Endodermal cell (in vitro differentiated cells): ENCODE measurements around the gene LMO7. TPM values are rescaled to one million over a fixed set of nuclear protein-coding genes. Genes with fewer than 3 reads are reported as not detected.
A peak's percentile ranks its signal among the peaks of the same experiment; 100 is the strongest.

Experiments
- DNase-seq: peaks from one replicate; pipeline ENCODE4 v3.0.0-alpha.2; 2017
- H3K27ac ChIP-seq: 2 replicates; pipeline ENCODE4 v1.5.1; 2013; ENCODE audit warnings: mild to moderate bottlenecking, low read depth, low read length, moderate library complexity
- H3K27me3 ChIP-seq: 2 replicates; pipeline ENCODE4 v1.6.1; 2013; ENCODE audit warnings: mild to moderate bottlenecking, low read length, moderate library complexity; ENCODE audit not compliant: insufficient read depth, control insufficient read depth, poor library complexity, severe bottlenecking
- H3K36me3 ChIP-seq: 2 replicates; pipeline ENCODE4 v1.7.0; 2013; ENCODE audit warnings: mild to moderate bottlenecking, low read length, moderate library complexity; ENCODE audit not compliant: control insufficient read depth, insufficient read depth
- H3K4me1 ChIP-seq: one replicate; pipeline ENCODE4 v1.7.0; 2013; ENCODE audit warnings: low read length; ENCODE audit not compliant: control insufficient read depth, insufficient read depth
- H3K4me3 ChIP-seq: 2 replicates; pipeline ENCODE4 v1.5.1; 2013; ENCODE audit warnings: mild to moderate bottlenecking, low read length, moderate library complexity
- H3K9ac ChIP-seq: 2 replicates; pipeline ENCODE4 v1.6.1; 2013; ENCODE audit warnings: mild to moderate bottlenecking, low read length, moderate library complexity; ENCODE audit not compliant: poor library complexity, severe bottlenecking; ENCODE audit errors: extremely low read depth
- H3K9me3 ChIP-seq: 2 replicates; pipeline ENCODE4 v1.6.1; 2013; ENCODE audit warnings: mild to moderate bottlenecking, low read length, moderate library complexity; ENCODE audit not compliant: control insufficient read depth
- H3K27ac Mint-ChIP-seq: 2 replicates; pipeline ENCODE4 v1.8.0; 2020; ENCODE audit warnings: mixed read lengths
- H3K27me3 Mint-ChIP-seq: 2 replicates; pipeline ENCODE4 v1.8.0; 2021; ENCODE audit warnings: mild to moderate bottlenecking, mixed read lengths; ENCODE audit not compliant: insufficient read depth
- H3K36me3 Mint-ChIP-seq: 2 replicates; pipeline ENCODE4 v1.8.0; 2020; ENCODE audit warnings: low read depth, mixed read lengths
- H3K4me1 Mint-ChIP-seq: 2 replicates; pipeline ENCODE4 v1.8.0; 2020; ENCODE audit warnings: mixed read lengths
- H3K4me3 Mint-ChIP-seq: 2 replicates; pipeline ENCODE4 v1.8.0; 2020; ENCODE audit warnings: mild to moderate bottlenecking, moderate library complexity, mixed read lengths
- H3K9me3 Mint-ChIP-seq: 2 replicates; pipeline ENCODE4 v1.8.0; 2020; ENCODE audit warnings: mild to moderate bottlenecking, mixed read lengths
- CTCF ChIP-seq: fragments of 200-600 bp; sonication (generic); conservative IDR thresholded peaks from 2 replicates; pipeline ENCODE4 v1.5.0; 2021; ENCODE audit warnings: antibody characterized with exemption, mild to moderate bottlenecking
- WGBS, 2 experiments: methylation state at CpG; one replicate each; pipeline versions ENCODE4 v1.1.5 to v1.1.7; 2013; ENCODE audit warnings: missing lambda C conversion rate in 2 of 2, mixed read lengths in 1 of 2; ENCODE audit not compliant: insufficient coverage in 1 of 2, insufficient read length in 1 of 2; 5-methylcytosine and 5-hydroxymethylcytosine counted together
- total RNA-seq, 2 donors: library from RNA; stranded (reverse); fragmentation: NEBNext Ultra II Directional in 1 of 2; extraction: Animal tissue kit (Norgen Biotek cat#: 25700) in 1 of 2; gene quantifications; 2 replicates in 1 of 2; 3 replicates in 1 of 2; pipeline ENCODE4 v1.2.1, GENCODE V29; 2021

The LMO7 gene
- total RNA-seq, 2 donors from 2014 or later = 9.9 to 14.1 TPM

GRCh38 chr13:75906315-75906714 lies 270.2 kb downstream of the LMO7 start:
- H3K9me3 ChIP-seq = no peaks in the 10 kb centered on the region
- Mint-ChIP-seq H3K36me3 (no peaks in the 10 kb centered on the region), H3K4me1 (peaks cover 43% of the 10 kb centered on the region), H3K9me3 (no peaks in the 10 kb centered on the region), H3K27ac (no peak overlapping the region), H3K4me3 (no peak overlapping the region), H3K27me3 (no peaks in the 10 kb centered on the region)
- peak; percentile 52 for DNase-seq
- WGBS, 2 experiments = 91 to 92% methylated on average over 2 to 5 of the region's 5 CpGs
- no peak overlapping the region for H3K9ac ChIP-seq
- no peaks in the 10 kb centered on the region for H3K36me3 ChIP-seq
- no peak overlapping the region for H3K27ac ChIP-seq
- peaks cover 14% of the 10 kb centered on the region for H3K4me1 ChIP-seq
- peak; percentile 58 for TF ChIP-seq CTCF
- no peak overlapping the region for H3K4me3 ChIP-seq
- peaks cover 14% of the 10 kb centered on the region for H3K27me3 ChIP-seq

GRCh38 chr13:75907044-75907443 lies 270.9 kb downstream of the LMO7 start:
- TF ChIP-seq CTCF = no peak
- Mint-ChIP-seq H3K4me1 (peaks cover 49% of the 10 kb centered on the region), H3K9me3 (no peaks in the 10 kb centered on the region), H3K4me3 (no peak overlapping the region), H3K27ac (no peak overlapping the region), H3K36me3 (no peaks in the 10 kb centered on the region), H3K27me3 (no peaks in the 10 kb centered on the region)
- H3K4me3 ChIP-seq = no peak overlapping the region
- H3K9ac ChIP-seq = no peak overlapping the region
- H3K27ac ChIP-seq = no peak overlapping the region
- peak; percentile 49 for DNase-seq
- peaks cover 14% of the 10 kb centered on the region for H3K4me1 ChIP-seq
- WGBS, 2 experiments = 46 to 51% methylated on average over 2 to 5 of the region's 5 CpGs
- H3K27me3 ChIP-seq = peaks cover 7% of the 10 kb centered on the region
- H3K36me3 ChIP-seq = no peaks in the 10 kb centered on the region
- H3K9me3 ChIP-seq = no peaks in the 10 kb centered on the region

GRCh38 chr13:75908141-75908540 lies 272.0 kb downstream of the LMO7 start:
- DNase-seq = no peak
- H3K4me3 ChIP-seq = no peak overlapping the region
- Mint-ChIP-seq H3K4me1 (peaks cover 53% of the 10 kb centered on the region), H3K36me3 (no peaks in the 10 kb centered on the region), H3K9me3 (no peaks in the 10 kb centered on the region), H3K27ac (no peak overlapping the region), H3K4me3 (no peak overlapping the region), H3K27me3 (no peaks in the 10 kb centered on the region)
- H3K27ac ChIP-seq = no peak overlapping the region
- no peak overlapping the region for H3K9ac ChIP-seq
- peaks cover 14% of the 10 kb centered on the region for H3K4me1 ChIP-seq
- WGBS, 2 experiments = 80 to 99% methylated on average over 1 to 4 of the region's 4 CpGs
- H3K9me3 ChIP-seq = no peaks in the 10 kb centered on the region
- no peaks in the 10 kb centered on the region for H3K27me3 ChIP-seq
- TF ChIP-seq CTCF = no peak
- no peaks in the 10 kb centered on the region for H3K36me3 ChIP-seq

Other genes starting within 250 kb of the LMO7 start
- gene TBC1D4, start 154.2 kb upstream of the LMO7 start, total RNA-seq = 1 to 10 TPM; 3.2 to 4.7 TPM
- 100 to 1,000 TPM; 119 to 128 TPM for gene COMMD6, start 98.5 kb upstream of the LMO7 start, total RNA-seq
- 10 to 100 TPM; 27.6 to 30.6 TPM for gene UCHL3, start 86.5 kb upstream of the LMO7 start, total RNA-seq